Measurements from ENCODE around the gene NOXRED1. TPM values are rescaled to one million over a fixed set of nuclear protein-coding genes. Genes with fewer than 3 reads are reported as not detected.

The NOXRED1 gene
- total RNA-seq, 1 experiment from 2014 or later = not detected

DNA sequence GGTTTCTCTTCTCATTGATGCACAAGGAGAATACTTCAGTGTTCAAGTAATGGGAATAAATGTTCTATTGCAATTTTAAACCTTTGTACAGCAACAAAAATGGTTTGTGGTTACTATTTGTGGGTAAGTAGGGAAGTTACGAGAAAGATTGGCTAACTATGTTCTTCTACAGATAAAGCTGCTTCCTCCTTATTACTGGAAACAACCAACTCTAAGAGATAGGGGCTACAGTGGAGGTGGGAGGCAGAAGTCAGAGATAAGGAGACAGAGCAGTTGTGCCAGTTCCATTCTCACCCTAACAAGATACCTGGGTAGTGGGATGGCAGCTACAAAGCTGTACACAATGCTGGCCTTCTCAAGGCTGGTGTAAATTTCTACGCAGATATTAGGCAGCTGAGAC, 16.2 kb downstream of the NOXRED1 start:
- DNase-seq (ENCODE audit: low spot score) = no peak

DNA sequence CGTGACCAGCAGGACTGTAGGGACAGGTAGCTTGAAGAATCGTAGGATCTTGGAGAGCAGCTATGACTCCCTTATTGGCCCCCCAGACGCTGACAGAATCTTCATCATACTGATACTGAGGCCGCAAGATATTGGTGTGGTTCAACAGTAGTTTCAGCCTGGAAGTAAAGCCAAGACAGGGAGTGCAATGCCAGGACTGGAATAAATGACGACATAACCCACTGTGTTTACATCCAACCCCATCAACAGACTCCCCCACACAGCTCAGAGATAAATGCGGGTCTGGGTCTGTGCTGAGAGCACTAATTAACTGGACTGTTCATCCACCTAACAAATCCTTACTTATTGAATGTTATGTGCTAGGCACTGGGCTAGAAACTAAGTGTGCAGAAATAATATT, 16.6 kb downstream of the NOXRED1 start:
- DNase-seq (ENCODE audit: low spot score) = no peak

DNA sequence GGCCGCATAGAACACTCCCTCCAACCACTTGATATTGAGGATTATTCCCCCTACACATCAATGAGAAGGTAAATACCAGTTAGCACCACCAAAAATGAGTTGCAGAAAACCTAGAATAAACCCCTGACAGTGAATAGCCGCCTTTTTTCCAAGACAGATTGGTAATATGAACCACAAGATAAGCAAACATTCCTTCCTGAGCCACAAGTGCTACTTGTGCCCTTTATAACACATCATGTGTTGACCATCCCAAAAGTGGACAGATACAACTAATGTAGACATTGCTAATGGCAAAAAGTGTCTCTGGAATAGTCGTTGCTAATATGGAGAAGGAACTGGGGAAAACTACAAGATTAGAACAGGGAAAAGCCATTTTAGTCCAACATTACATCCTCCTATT, 17.2 kb downstream of the NOXRED1 start:
- no peak for DNase-seq (ENCODE audit: low spot score)

DNA sequence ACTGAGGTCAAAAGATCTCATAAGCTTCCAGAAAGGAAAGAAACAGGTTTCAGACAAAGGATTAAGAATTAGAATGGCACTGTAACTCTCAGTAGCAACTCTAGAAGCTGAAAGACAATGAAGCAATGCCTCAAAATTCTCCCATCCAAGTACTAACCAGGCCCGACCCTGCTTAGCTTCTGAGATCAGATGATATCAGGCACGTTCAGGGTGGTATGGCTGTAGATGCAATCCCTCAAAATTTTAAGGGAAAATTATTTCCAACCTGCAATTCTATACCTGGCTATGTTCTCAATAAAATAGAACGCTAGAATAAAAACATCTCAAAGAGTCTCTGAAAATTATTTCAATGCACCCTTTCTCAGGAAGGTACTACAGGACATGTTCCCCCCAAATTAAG, 19.6 kb downstream of the NOXRED1 start:
- no peak for DNase-seq (ENCODE audit: low spot score)

DNA sequence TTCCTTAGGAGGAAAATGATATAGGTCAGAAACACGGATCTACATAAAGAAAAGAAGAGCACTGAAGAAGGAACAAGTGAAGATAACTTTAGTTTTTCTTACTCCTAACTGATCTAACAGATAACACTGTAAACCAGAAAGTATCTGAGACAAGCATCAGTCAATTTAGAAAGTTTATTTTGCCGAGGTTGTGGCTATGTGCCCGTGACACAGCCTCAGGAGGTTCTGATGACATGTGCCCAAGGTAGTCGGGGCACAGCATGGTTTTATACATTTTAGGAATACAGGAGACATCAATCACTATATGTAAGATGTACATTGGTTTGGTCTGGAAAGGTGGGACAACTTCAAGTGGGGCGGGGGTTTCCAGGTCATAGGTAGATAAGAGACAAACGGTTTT, 23.1 kb downstream of the NOXRED1 start:
- DNase-seq (ENCODE audit: low spot score) = no peak

DNA sequence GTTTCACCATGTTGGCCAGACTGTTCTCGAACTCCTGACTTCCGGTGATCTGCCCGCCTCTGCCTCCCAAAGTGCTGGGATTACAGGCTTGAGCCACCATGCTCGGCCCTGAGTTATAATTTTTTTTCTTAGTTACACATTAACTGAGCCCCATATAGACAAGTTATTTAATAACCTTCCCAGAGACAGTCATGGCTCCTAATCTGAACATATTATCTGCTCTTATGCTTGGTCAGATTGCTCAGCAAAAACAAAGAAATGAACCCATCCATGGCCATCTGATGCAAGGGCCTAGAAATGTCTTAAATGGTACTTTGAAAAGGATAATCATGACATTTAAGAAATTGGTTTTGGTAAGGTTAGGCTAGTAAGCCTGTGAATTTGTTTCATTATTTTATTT, 33.1 kb downstream of the NOXRED1 start:
- no peak for DNase-seq (ENCODE audit: low spot score)

DNA sequence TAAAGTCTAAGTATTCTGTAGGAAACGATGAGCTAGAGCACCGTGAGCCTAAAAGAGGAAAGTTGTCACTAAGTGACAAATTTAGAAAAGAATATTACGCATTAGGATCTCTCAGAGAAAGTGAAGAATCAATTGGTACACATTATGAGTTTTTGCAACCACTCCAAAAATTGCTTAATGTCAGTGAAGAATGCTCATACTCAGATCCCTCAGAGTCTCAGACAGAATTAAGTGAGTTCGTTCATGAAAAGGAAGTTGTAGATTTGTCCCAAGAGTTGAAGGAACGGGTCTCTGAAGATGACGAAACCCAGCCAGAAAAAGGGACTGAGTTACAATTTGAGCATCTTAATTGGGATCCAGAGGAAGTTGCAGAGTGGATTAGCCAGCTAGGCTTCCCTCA, 44.6 kb downstream of the NOXRED1 start:
- no peak for DNase-seq (ENCODE audit: low spot score)

DNA sequence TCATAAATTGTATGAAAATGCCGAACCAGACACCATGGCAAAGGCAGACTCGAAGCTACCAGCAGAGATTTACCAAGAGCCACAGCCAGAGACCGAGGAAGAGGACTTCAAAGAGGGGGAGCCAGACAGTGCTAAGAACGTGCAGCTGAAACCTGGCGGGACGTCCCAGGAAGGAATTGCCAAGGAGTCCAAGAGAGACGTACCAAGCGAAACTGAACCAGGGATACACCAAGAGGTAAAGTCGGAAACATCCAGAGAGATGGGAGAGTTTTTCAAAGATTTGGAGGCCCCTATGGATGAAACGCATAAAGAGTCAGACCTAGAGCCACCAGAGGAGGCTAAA, 45.9 kb downstream of the NOXRED1 start:
- no peak for DNase-seq (ENCODE audit: low spot score)

DNA sequence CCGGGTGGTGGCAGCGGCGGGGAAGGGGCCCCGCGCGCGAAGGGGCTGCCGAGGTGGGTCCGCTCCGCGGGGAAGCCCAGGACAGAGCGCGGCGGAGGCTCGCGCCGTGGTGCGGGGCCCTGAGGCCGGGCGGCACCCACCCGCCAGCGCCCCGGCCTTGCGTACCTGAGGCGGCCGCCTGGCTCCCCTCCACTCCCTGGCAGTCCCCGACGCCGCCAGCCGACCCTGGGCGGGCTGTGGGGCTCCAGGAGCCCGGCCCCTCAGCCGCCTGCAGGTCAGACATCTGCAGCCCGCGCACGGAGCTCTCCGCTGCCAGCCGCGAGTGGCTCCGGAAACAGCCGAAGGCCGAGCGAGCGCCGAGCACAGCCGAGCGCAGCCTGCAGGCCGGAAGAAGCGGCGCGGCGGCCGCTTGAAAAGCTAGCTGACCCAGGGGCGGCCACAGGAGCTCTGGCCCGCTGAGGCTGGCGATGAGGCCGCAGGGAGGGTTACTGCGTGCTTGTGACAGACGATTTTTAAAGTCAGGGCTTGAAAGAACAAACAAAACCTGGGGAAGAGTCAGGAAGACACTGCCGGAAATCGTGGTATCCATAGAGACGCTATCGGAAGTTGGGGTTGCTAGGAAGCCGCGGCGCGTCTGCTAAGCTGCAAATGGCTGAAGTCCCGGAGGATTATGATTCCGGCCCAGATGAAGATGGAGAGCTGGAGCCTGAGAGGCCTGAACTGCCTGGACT, 46.4 kb downstream of the NOXRED1 start, which contains the start of the genes SAMD15 and TMED8:
Gene SAMD15 (plus strand): TSS at position 609 of the 731 bp plus-strand sequence. CDS start 40 bp downstream, at position 649.
Gene TMED8 (minus strand): TSS at position 324 of the 731 bp plus-strand sequence. CDS start 41 bp downstream, at position 283.
- DNase-seq (ENCODE audit: low spot score) = peak; percentile 57

DNA sequence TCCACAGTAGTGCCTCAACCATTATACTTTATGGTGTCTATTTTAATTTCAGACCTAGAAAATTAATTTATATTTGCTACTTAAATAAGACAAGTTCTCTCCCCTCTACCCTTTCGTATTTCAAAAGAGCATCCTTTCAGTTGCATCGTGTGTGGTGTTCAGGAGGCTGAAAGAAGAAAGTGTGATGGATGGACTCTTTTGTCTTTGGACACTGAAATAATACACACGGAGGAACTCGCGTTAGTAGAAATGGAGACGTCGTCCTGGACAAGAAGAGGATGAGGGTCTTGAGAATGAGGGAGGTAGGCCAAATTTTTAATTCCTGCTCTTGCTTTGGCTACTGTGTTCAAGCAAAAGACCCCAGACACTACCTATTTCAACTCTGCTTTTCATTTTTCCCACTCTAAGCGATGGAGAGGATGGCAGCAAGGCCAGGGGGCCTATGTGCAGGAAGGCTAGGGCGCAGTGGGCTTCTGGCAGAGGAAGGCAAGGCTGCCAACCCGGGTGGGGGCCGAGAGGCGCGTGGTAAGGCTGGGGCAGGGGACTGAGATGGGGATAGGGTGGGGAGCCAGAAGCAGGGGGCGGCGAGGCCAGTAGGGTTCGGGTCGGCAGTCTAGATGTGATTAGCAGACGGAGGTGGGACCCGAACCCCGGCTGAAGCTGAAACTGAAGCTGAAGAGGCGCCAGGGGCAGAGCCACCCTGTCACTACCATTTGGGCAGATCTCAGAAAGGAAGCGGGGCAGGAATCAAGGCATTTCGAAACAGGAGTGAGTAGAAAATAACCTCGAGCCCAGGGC, 47.2 kb downstream of the NOXRED1 start:
- DNase-seq (ENCODE audit: low spot score) = peak; percentile 0

DNA sequence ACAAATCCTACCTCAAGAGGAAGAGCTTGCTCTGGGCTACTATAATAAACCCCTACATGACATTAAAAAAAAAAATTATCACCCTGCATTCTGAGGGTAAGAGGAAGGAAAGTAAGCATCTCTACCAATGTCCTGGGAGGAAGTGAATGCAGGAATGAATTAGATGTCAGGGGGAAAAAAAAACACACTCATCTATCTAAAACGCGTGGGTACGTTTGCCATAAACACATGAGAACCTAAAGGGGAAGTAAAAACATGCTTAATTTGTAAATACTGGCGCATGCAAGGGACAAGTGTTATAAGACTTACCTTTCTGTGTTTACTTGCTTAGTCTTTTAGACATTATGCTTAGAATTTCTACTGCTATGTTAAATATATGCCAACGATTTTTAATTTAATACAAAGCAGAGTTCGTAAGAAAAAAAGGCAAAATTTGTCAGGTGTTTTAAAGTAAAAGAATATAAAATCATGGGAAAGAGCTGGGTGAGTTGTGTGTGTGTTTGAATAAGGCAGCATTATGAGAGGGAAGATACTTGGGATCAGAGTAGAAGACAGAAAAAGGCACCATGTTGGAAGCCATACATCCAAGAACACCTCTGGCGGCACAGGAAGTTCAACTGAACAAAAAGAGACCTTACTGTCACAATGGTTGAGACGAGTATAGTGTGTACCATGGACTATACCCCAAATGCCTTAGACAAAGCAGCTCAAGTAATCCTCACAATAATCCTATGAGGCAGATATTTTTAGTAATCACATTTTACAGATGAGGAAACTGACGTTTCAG, 48.0 kb downstream of the NOXRED1 start:
- no peak for DNase-seq (ENCODE audit: low spot score)

DNA sequence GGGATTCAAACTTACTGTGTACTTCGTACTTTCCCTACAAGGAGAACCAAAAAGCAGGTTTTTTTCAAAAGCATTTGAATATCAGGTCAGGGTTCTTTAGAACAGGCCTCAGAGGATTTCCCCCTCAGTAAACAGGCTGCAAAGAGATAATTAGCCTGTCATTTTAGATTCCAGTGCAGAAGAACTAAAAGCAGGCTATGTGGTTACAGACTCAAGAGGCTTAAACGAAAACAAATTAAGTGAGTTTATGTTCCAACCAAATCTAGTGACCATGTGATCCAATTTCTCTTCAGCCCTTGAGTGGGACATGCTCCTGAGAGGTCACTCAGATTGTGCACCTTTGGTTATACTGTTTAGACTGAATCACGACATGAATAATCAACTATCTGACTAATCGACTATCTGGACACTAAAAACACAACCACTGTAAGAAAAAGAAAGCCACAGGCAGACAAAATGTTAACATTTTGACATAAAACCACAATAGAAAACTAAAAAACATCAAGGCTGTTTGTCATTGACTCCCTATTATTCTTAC, 51.0 kb downstream of the NOXRED1 start:
- no peak for DNase-seq (ENCODE audit: low spot score)

DNA sequence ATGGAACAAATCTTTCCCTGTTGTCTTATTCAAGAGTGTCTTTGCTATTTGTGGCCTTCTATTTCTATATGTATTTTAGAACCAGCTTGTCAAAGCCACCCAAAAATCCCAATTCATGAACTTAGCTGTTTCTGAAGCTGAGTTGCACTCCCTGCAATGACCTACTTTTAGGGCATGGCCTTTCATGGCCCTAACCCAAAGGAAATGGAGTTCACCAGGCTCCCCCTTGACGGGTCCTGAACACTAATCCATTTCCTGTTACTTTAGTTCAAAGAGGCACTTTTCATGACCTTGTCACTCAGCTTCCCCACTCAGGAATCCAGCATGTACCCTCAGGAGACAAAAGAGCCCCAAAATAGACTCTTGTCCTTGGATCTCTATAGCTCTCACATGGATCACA, 54.0 kb downstream of the NOXRED1 start:
- DNase-seq (ENCODE audit: low spot score) = no peak

DNA sequence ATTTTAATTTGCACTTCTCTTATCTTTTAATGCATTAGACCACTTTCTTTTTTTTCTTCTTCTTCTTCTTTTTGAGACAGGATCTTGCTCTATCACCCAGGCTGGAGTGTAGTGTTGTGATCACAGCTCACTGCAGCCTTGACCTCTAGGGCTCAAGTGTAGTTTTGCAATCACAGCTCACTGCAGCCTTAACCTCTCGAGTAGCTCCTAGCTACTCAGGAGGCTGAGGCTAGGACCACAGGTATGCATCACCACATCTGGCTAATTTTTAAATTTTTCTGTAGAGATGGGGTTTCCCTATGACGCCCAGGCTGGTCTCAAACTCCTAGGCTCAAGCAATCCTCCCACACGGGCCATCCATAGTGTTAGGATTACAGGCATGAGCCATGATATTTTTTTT, 59.2 kb downstream of the NOXRED1 start:
- DNase-seq (ENCODE audit: low spot score) = no peak

DNA sequence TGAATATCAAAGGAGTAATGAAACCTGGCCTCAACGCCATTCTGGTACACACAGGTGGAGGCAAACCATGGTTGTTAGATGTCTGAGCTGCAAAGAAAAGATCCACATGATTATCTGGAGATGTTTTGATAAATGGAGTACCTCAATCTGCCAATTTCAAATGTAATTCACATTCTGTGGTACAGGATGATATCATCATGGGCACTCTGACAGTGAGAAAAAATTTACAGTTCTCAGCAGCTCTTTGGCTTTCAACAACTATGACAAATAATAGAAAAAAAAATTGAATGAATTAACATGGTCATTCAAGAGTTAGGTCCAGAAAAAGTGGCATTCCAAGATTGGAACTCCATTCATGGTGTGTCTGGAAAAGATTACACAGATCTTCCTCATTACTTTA, 63.7 kb downstream of the NOXRED1 start:
- DNase-seq (ENCODE audit: low spot score) = no peak

DNA sequence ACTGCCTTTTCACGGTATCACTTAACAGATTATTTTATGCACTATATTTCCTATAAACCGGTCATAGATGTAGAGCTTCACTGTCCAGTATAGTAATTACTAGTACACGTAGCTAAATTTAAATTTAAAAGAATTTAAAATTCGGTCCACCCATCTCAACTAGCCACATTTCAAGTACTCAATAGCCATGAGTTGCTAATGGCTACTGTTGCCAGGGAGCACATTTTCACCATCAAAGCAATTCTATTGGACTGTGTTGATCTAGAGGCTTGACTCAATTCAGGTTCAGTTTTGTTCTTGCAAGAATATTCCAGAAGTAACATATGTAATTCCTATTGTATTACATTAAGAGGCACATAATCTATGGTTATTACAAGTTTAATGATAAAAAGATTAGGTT, 66.4 kb downstream of the NOXRED1 start:
- DNase-seq (ENCODE audit: low spot score) = no peak

DNA sequence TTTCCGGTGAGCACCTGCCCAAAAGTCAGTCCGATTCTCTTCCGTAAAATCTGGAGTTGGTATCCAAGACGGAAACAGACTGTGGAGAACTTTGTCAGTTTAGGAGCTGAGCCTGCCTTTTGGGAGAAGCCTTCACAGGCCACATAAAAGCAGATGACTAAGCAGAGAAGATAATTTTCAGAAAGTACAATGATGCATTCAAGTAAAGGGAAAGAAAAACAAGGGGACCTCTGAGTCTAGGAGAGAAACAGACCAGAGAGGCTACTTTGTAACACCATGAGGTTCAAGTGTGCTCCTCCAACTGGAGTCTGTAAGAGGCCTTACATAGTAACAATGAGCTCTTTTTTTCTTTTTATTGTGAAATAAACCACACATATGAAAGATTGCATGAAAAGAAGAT, 67.5 kb downstream of the NOXRED1 start:
- DNase-seq (ENCODE audit: low spot score) = no peak

DNA sequence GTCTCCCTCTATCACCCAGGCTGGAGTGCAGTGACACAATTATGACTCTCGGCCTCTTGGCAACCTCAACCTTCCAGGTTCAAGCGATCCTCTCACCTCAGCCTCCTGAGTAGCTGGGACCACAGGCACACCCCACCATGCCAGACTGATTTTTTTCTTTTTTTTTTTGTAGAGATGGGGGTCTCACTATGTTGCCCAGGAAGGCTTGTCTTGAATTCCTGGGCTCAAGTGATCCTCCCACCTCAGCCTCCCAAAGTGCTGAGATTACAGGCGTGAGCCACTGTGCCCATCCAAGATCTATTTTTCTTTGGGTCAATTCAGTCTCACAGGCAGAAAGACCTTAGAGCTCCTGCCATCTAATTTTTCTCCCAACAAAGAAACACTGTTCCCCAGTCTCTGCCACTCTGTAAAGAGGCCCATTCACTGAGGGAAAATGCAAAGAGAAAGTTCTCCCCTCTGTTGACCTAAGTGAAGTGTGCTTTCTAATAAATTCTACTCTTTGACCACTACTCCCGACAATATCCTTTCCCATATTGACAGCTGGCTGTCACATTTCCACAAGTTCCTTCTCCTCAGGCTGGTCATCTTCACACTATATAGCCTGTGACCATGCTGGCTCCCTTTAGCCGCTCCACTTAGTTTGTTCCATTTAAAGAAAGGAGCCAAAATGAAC, 69.7 kb downstream of the NOXRED1 start:
- no peak for DNase-seq (ENCODE audit: low spot score)

DNA sequence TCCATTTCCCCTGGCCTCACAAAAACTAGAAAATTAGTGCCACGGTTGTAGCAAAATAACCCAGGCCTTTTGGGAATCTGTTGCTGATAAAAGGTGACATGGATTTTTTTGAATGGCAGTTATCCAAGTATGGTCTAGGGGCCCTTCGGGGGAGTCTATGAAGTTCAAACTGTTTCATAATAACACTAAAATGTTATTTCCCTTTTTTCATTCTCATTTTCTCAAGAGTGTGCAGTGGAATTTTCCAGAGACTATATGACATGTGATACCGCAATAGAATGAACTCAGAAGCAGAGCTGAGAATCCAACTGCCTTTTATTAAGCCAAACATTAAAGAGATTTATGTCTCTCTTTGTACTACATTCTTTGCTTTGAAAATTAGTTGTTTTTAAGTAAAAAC, 75.6 kb downstream of the NOXRED1 start:
- DNase-seq (ENCODE audit: low spot score) = no peak

DNA sequence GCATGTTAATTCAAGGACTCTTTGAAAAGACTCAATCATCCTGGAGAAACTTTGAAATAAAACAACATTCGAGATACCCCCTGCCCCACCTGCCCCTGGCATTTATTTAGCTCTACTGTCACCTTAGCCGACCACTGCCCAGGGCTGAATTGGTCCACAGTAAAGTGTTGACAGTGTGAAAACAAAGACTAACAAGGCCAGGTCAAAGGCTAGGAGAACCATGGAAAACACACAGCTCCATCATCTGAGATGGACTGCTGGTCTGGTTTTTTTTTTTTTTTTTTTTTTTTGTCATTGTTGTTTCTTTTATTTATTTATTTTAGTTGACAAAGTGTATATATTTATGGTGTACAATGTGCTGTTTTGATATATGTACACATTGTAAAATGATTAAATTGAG, 76.8 kb downstream of the NOXRED1 start:
- no peak for DNase-seq (ENCODE audit: low spot score)

DNA sequence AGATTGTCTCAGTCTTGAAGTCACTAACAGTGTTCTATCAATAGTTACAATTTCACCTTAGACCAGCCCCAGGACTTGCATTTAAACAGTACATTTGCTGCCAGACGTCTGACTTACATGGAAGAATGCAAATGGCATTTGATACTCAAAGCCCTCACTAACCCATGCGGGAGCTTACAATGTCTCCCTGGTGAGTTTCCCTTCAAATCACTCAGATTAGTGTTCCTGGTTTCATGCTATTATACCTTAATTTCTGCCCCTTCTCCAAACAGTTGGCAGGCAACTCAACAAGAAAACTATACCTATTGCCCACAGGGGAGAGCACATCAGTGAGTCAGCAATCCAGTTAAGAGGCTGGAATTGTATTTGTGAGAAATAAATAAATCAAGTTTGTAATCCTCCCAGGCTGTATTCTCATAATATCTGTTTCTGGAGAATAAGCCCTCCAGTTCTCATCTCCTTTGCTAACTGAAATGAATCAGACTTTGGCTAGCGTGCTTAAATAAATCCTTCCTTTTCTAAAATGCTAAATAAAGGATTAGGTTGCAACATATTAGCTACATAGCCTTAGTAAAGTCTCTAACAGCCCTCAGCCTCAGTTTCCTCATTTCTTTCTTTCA, 78.8 kb downstream of the NOXRED1 start:
- DNase-seq (ENCODE audit: low spot score) = no peak
